SKM-1 (cell line): Measurements from ENCODE around the gene DAAM1.

ENCODE experiments used
- DNase-seq: peaks from one replicate; lab custom pipeline; 2025; ENCODE audit not compliant: unreplicated experiment; lab: John Stamatoyannopoulos, UW

DAAM1 gene

DNA sequence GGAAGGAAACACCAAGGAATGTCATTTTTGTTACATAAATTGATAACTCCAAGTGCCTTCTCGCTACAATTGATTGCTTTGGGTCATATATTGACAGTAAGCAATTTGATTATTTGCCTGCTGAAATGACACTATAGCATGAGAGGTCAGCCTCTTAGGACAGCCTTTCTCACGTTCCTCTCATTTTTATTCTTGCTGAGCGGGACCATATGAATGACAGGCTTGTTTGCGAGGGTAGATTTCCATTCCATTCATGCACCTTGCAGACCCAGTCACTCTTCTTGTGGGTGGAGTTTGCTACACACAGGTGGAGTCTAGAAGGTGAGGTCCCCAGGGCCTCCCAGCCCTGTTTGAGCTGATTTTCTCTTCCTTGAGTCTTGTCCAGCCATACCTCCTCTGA, 27.3 kb downstream of the DAAM1 start:
- DNase-seq, result no peak

DNA sequence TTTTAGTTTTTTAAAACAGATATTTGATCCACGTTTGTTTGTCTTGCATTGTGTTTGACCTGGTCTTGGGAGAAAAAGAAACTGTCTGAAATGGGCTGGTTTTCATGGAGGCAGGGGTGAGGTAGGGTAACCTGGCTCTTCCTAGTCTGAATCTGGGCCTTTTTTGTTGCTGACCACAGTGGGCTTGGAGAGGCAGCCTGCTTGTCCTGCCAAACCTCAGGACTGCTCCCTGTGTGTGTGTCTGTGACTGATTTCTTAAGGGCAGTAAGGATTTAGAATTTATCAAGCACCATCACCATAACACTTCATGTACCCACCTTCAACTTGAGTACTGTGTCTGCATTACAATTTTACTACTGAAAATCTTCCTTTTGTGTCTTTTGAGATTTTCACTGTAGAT, 28.5 kb downstream of the DAAM1 start:
- DNase-seq, result no peak

DNA sequence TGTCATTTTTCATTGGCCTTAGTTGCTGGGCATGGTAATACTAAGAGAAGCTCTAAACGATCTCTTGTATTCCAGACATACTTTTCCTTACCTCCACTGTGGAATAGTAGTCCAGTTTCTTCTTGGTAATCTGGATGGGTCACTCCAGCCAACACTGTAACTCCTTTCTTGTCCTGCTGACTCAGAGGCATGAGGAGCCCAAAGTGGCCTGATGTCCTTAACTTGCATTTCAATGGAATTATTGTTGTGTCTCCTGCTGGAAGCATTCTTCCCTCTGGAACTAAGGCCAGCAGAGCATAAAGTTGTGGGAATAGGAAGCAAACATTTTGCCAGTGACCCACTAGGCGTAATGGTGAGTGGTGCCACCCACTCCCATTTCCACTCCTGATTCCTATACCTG, 33.1 kb downstream of the DAAM1 start:
- no peak for DNase-seq

DNA sequence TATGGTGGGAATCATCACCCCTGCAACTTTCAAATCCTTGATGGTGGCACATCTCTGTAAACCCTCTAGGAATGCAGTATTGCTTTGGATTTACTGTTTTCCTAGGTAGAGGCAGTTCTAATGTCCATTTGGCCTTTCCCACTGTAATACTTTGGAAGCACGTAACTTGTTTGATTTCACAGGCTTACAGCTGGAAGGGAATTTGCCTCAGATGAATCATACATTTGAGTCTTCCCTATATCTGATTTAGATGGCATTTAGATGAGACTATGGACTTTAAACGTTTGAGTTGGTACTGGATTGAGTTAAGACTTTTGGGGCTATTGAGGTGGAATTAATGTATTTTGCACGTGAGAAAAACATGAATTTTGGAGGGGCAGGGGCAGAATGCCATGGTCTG, 35.9 kb downstream of the DAAM1 start:
- DNase-seq, result no peak

DNA sequence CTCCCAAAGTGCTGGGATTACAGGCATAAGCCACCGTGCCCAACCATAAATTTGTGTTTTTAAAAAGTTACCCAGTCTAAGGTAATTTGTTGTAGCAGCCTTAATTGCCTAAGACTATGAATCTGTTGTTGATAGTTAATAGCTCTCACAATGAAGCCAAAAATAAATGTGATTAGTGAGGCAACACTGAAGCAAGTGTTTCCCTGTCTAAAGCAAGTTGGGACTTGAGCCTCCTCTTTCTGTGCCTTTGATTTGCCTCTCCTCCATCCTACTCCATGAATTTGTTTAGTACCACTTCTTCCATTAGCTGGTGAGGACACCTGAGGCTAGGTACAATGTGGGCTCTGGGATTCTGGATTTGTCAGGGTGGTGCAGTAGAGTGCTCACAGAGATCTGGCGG, 36.8 kb downstream of the DAAM1 start:
- no peak for DNase-seq

DNA sequence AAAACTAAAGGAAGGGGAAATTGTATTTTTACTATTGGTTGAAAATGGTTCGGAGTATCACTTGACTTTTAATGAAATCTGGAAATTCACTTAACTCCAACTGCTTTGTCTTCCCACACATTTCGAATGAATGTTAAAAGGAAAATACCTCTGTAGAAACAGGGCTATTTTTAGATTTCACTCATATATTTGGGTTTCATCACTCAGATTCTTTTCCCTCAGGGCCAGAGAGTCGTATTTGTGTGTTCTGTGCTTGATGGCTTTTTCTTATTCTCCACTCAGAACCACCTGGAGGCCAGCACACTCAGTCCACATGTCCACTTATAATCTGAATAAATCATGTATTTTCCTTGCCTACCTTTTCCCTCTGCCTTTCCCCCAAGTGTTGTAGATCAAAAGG, 40.0 kb downstream of the DAAM1 start:
- no peak for DNase-seq

DNA sequence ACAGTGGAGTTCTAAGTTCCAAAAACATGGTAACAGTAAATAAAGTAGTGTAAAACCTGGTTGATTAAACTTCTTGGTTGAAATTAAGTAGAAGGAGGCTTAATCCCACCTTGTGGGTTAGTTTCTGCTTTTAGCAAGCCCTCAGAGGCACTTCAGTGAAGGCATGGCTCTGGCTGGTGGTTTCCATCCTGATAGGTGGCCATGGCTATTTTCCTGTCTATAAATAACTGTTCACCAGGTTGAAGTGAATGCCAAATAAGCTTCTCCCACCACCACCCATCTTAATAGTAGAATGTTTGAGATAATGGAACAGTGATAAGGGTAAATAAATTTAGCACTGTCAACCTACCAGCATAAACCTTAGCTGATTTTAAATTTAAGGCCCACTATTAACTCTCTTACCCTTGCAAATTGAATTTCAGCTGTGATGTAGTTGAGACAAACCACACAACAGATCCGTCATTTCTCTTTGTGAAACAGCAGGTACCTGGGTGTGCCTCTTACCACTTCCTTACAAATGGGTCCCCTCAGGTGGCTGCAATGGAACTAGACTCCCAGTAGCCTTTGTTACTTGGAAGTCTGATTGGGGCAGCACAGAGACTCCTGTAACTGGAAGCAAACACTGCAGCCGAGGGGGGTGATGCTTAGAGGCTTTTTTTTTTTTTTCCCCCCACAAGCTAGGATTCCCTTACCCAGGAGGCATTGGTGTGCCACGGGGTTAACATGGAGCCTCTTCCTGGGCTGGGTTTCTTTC, 41.4 kb downstream of the DAAM1 start:
- DNase-seq, result no peak

DNA sequence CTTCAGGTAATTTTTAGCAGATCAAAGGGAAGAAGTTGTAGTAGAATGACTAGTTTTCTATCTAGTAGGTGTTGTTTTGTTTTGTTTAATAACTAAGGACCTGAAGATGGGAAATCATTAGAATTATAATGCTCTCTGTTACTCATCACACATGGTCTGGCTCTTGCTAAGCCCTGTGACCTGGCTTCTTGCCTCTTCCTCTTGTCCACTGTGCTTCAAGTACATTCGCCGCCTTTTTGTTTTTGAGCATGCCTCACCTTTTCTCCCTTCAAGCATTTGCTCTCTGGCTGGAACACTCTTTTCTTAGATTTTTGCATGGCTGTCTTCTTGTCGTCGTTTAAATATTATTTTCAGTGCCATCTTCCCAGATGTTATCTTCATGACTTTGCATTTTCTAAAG, 47.7 kb downstream of the DAAM1 start:
- no peak for DNase-seq

DNA sequence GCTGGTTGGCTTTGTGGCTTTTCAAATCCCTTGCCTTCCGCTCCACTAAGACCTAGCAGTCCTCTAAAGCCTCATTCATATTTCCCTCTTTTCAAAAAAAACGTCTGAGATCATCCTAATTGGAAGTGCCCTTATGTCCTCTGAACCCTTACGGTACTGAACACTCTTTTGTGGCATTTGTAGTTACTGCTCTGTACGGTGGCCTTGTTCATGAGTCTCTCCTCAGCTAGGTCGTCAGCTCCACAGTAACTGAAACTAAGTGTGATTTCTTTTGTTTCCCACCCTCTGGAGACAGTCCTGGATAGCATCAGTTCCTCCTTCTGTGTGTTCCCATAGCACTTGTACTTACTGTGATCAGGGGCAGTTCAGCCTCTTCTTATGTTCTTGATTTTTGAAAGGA, 49.7 kb downstream of the DAAM1 start:
- no peak for DNase-seq

DNA sequence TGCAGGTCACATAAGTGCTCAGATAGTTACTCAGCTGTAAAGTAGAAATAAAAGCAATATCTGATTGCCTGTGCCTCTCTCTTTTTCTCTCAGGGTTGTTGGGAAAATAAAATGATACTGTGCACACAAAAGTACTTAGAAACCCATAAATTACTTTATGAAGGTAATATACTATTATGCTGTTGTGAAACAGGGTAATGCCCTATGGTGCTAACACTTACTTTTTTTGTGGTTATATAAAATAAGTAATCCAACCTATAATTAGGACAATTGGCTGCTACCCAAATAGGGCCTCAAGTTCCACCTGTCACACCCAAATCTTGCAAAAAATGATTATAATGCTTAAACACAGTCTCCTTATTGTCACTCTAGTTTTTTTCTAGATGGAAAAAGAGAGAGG, 50.6 kb downstream of the DAAM1 start:
- no peak for DNase-seq

DNA sequence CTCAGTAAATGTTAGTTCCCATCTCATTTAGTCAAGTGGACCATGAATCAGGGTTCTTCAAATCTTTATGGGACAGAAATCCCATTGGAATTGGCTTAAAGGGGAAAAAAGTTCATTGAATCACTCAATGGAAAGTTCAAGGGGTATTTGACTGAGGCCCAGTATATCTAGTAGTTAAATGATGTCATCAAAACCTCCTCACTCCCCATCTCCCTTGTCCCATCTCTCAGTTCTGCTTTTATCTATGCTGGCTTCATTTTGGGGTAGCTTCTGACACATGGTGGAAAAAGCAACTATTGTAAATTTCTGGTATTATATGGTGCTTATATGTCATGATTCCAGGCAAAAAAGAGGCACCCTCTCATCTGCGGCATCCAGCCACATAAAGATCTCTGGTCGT, 51.9 kb downstream of the DAAM1 start:
- no peak for DNase-seq

DNA sequence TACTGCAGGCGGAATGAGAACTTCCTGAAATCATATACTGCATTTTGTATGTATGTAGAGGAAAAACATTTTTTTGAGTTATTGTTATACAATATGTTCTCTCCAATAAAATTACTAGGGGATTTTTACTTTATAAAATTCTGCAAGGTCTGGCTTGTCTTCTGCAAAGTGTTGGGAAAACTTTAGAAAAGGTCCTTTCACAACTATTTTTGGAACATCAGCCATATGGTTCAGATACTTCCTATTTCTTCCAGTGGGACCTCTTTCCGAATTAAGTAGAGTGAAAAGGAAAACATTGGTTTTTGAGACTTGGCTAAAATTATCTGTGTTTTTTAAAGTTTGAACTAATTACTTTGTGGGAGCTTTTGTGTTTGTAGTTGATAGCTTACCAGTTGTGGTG, 52.7 kb downstream of the DAAM1 start:
- DNase-seq, result no peak

DNA sequence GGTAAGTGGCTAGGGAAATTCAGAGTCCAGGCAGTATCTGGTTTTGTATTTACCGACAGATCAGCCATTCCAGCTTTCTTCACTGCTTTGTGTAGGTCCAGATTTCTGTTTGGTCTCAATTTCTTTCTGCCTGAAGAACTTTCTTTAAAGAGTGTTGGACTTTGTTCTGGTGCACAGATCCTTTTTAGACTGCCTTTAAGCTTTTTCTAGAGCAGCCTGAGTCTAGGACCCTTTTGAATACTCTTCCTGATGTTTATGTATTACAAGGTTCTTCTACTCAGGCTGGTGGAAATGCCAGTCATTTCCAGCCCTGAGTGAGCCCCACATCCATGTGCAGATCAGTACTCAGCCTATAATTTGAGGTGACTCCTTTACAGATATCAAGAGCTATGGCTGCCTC, 54.7 kb downstream of the DAAM1 start:
- no peak for DNase-seq

DNA sequence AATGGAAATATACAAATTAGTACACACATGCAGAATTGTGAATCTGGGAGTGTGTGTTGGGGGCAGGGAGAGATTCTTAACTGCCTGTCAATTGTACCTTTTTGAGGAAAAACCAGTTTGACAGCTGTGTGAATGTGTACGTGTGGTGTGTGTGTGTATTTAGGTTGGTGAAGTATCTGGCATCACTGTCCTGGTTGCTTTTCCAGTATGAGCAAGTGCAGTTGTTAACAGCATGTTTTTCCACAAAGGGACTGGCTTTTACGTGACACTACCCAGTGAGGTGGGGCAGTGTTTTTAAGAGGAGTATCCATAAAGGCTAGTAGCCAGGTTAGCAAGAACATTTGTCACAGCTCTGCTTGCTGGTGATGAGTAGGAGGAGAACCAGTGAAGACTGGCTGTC, 56.1 kb downstream of the DAAM1 start:
- DNase-seq, result no peak

DNA sequence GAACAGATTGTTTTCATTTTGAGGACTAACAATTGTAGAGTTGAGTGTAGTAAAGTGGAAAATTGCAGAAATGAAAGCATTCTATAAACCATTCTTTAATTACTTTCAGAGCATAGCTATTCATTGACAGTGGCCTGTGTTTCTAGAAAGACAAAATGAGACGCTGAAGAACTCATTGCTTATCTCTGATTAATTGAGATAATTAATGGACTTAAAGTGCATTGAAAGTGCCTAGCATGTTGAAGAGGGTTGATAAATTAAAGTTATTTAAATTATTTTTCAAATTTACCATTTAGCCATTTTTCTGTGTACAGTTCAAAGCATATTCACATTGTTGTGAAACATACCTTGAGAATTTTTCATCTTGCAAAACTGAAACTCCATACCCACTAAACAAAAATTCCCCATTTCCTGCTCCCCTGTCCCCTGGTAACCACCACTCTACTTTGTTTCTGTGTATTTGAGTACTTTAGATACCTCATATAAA, 57.4 kb downstream of the DAAM1 start:
- no peak for DNase-seq

DNA sequence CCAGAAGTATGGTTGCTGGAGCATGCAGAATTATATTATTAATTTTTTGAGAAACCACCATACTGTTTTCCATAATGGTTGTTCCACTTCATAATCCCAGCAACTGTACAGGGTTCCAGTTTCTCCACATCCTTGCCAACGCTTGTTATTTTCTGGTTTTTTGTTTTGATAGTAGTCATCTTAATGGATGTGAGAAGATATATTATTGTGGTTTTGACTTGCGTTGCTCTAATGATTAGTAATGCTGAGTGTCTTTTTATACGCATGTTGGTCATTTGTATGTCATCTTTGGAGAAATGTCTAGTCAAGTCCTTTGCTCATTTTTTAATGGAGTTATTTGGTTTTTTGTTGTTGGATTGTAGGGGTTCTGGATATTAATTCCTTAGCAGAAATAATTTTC, 58.1 kb downstream of the DAAM1 start:
- DNase-seq, result no peak

DNA sequence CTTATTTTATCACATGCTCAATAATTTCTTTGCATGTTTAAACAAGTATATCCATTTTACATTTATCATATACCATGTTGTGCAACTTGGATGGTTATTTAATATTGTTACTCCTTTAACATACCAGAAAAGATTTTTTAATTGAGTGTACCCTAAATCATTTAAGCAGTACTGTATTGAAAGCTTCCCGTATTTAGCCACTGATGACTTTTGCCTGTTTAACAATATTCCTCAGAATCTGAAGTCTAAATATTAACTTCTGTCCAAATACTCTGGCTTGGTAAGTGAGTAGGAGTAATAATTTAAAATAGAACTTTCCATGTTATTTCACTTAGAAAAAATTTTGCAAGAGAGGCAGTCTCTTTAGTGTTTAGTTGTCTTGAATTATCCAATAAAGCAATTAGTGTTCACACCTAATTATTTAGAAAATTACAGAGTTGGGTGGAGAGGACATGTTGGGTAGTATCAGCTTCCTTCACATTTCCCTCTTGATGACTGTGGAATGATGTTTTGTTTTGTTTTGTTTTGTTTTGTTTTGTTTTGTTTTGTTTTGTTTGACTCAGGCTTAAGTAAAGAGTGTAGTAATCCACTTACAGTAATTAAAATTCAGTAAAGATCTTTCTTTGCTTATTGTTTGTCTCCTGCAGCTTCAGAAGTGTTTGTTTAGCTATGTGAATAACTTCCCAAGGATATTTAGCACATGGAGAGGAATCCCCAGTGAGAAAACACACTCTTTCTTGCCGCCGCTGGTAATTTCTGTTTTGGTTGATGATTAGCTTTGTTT, 59.5 kb downstream of the DAAM1 start:
- no peak for DNase-seq

DNA sequence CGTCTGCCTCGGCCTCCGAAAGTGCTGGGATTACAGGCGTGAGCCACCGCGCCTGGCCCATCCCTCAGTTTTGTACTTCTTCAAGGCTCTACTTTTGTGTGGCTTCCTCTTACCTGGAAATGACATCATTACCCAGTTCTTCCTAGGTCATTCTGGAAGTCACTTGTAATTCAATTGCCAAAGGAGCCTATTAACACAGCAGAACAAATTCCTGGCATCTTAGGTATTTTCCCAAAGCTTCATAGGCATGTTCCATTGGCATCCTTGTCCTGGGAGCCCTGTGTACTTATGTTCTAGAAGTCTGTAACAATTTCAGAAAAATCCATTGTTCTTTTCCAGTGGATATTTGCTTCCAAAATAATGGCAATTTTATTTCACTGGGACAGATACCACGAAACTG, 60.6 kb downstream of the DAAM1 start:
- DNase-seq, result no peak

DNA sequence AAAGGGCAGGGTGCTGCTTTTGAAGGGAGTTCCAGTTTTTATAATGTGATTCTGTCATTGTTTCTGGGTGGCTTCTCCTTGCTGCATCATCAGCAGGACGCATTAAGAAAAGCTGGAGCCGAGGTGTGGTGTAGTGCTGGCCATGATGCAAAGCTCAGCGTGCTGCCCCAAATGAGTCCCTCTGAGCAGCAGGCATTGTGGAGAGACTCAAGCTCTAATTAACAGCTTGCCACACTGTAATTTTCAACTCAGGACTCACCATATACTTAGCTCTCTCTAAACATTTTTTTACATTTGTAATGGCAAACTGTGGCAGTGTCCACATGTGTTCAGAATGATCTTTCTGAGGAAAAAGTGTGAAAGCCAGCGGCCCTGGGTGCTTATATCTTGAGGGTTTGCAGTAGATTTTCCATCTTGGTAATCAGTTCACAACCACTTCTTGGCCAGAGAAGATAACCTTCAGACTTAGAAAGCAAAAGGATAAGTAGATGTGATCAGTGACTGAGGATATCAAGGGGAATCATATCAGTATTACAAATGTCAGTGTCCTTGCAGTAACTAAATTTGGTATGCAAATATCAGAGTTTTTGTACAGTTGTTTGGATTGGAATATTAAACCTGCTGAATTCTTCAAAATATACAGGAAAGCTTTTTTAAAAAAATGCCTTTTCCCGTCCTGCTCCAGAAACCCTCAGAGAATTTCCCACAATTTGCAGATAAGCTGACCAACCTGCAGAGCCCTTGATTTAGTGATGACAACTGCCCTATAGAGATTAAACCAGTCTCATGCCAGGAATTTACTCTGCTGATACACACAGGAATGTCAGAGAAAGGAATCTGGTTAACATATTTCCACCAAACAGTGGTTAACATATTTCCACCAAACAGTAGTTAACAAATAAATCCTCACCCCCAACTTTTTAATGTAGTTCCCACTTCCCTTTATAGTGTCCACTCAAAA, 63.6 kb downstream of the DAAM1 start:
- DNase-seq, result no peak

DNA sequence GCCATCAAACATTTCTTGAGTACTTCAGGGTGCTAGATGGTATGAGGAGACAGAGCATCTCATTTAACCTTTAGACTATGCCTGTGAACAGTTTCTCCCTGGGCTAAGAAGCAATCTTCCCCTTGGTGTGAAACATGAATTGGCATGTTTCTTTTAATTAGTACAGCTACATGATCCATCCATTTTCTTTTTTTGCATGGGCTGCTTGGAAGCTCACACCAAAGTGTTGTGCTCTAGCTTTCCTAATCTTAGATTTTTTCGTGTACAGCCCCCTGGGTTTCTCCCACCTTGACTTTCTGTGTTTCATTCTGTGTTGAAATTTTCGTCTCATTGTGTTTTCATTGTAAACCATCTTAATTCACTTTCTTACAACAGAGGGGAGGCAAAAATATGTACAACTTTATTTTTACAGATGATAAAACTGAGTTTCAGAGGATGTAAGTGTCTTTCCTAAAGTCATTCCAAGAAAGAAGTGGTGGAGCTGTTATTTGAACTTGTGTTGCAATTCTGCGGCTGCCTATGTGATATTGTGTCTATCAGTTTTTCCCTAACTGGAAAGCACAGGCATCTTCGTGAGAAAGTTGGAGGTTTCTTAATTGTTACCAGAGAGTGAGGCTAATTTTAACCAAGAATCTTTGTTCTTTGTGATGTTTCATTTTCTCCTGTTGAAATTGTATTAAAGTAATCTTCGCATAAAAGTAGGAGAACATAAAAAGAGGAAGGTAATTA, 64.5 kb downstream of the DAAM1 start:
- no peak for DNase-seq

DNA sequence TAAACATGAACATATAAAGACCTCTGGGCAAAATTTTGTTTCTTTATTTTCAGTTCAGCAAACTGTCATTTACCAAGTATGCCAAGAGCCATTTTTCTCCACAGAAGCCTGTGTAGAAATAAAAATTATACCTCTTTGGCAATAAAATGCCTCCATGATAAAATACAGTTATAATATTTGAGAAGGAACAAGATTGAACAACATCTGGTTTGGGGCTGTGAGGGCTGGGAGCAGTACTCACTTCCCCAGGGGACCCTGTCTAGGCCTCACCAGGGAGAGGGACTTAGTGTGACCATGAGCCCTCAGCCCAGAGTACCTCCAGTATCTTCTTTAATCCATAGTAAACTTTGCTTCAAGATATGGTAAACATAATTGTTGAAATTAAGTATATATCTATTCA, 65.1 kb downstream of the DAAM1 start:
- DNase-seq, result no peak
